Activated naive CD4-positive, alpha-beta T cell treated with anti-CD3 and anti-CD28 coated beads, Interleukin-2, amount 50 U/mL, for 72 hours (primary cell): Measurements from ENCODE around the gene LGALS7. TPM values are rescaled to one million over a fixed set of nuclear protein-coding genes. Genes with fewer than 3 reads are reported as not detected.
"Not testable (repeated sequence)": the region's sequence is repeated elsewhere in the genome, so short reads cannot be mapped to it uniquely, and the experiment has no call there.

ENCODE experiments used
- ATAC-seq, 2 donors: fragments of 150-1000 bp; cut with Tn5 transposase; 2 replicates each; pipeline ENCODE4 v1.10.0; 2021; ENCODE audit warnings: mild to moderate bottlenecking in 2 of 2, moderate library complexity in 2 of 2
- DNase-seq, 2 donors: peaks; one replicate each; pipeline ENCODE4 v3.0.0; 2021 to 2022; ENCODE audit warnings: low spot score in 2 of 2
- H3K27ac Mint-ChIP-seq, 2 donors: one replicate each; pipeline ENCODE4 v1.8.0; 2022; ENCODE audit warnings: mild to moderate bottlenecking in 2 of 2, mixed read lengths in 2 of 2
- H3K36me3 Mint-ChIP-seq, 2 donors: one replicate each; pipeline ENCODE4 v1.8.0; 2022; ENCODE audit warnings: mixed read lengths in 2 of 2
- H3K9me3 Mint-ChIP-seq, 2 donors: one replicate each; pipeline ENCODE4 v1.8.0; 2022; ENCODE audit warnings: mixed read lengths in 2 of 2
- total RNA-seq, 2 donors: library from RNA; stranded (reverse); gene quantifications; one replicate each; pipeline ENCODE4 v1.2.3, GENCODE V29; 2022

LGALS7 gene
- not detected for total RNA-seq

DNA sequence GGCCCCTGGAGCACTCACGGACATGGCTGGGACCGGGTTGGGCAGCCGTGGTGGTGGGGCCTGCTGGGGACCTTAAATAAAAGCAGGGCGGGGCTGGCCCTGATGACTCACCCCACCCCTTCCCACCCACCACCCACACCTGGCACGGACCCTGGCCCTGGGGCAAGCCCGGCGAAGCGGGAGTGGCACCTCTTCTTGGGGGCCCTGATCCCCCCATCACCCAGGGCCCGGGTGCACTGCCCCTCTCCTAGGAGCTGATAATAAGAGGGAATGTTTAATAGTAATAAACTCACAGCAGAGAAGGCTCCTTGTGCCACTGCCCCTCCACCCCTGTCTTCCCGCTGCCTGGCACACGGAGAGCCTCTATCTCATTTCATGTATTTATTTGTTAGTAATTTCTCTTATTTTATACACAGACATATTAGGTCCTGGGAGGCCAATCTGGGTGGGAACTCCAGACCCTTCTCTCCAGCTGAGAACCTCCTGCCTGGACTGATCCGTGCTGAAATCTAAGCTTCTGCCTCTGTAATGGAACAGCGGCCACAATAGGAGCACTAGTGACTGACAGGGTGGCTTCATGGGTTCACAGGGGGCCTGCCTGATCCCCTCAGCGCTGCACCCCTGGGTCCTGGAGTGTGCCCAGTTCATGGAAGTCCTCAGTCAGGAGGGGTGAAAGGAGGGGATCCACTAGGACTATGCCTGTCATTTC lies at the start of gene LGALS7:
TSS of gene LGALS7 (minus strand) at position 49 of the 709 bp plus-strand sequence. CDS start at position 24, 25 bp downstream.
- no peaks in the 10 kb centered on the region for H3K36me3 Mint-ChIP-seq
- no peaks in the 10 kb centered on the region for H3K9me3 Mint-ChIP-seq
- DNase-seq (no peak), ATAC-seq (no peak)
- H3K27ac Mint-ChIP-seq = peak within 1 kb of the TSS in 1 of 2 donors; percentile 22

DNA sequence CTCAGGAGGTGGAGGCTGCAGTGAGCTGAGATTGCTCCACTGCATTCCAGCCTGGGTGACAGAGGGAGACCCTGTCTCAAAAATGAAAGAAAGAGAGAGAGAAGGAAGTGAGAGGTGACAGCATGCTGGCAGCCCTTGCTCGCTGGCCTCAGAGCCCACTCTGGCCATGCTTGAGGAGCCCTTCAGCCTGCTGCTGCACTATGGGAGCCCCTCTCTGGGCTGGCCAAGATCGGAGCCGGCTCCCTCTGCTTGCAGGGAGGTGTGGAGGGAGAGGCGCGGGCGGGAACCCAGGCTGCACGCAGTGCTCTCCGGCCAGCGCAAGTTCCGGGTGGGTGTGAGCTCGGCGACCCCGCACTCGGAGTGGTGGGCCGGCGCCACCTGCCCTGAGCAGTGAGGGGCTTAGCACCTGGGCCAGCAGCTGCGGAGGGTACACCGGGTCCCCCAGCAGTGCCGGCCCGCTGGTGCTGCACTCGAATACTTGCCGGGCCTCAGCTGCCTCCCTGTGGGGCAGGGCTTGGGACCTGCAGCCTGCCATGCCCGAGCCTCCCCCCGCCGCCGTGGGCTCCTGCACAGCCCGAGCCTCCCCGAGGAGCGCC lies 48.0 kb upstream of the LGALS7 start:
- ATAC-seq = not testable (repeated sequence)
- H3K36me3 Mint-ChIP-seq = peaks cover 12 to 18% of the 10 kb centered on the region in 2 donors

DNA sequence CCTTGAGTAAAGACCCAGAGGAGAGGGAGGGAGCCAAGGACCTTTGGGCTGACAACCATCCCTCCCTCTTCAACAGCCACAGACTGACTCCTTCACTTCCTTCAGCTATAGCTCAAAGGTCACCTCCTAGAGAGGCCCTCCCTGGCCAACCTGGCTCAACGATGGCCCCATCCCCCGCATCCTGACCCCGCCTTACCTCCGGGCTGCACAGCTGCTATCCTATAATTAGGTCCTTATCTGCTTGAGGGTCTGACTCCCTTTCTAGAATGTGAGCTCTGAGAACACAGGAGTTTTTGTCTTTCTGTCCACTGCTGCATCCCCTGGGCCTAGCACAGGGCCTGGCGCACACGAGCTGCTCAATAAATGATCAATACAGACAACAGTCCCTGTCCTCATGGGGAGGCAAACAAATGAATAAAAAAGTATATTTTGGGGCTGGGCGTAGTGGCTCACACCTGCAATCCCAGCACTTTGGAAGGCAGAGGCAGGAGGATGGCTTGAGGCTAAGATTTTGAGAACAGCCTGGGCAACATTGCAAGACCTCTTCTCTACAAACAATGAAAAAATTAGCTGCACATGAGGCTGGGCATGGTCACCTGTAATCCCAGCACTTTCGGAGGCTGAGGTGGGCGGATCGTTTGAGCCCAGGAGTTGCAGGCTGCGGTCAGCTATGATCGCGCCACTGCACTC lies 46.1 kb upstream of the LGALS7 start:
- Mint-ChIP-seq H3K27ac (peak overlapping the region; percentile 62 to 64), H3K36me3 (peaks cover 12 to 18% of the 10 kb centered on the region in 2 donors)
- ATAC-seq = no peak

More for the DNA sequence above, 48.0 kb upstream of the LGALS7 start:
- H3K9me3 Mint-ChIP-seq, DNase-seq: not testable (repeated sequence)
- H3K27ac Mint-ChIP-seq = peak overlapping the region in 1 of 2 donors; percentile 17

DNA sequence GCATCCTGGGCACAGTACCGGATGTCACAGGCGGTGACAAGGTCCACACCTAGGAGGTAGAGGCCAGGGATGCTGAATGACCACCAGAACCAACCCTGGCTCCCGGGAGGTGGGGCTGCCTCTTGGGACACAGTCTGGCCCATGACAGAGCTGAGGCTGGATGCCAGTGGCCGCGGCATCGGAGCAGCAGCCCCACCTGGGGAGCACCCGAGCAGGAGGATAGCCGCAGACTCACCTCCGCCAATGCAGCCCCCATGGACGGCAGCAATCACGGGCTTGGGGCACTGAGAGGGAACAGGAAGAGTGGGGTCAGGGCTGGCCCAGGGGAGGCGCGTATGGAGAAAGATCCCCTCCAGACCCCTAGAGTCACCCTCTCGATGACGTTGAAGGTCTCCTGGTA lies 43.8 kb upstream of the LGALS7 start:
- DNase-seq = no peak
- H3K27ac Mint-ChIP-seq = peak overlapping the region in 1 of 2 donors; percentile 17
- ATAC-seq = no peak
- H3K9me3 Mint-ChIP-seq = no peaks in the 10 kb centered on the region
- H3K36me3 Mint-ChIP-seq = peaks cover 0 to 7% of the 10 kb centered on the region in 2 donors

More for the DNA sequence above, 46.1 kb upstream of the LGALS7 start:
- no peaks in the 10 kb centered on the region for H3K9me3 Mint-ChIP-seq
- DNase-seq = no peak

DNA sequence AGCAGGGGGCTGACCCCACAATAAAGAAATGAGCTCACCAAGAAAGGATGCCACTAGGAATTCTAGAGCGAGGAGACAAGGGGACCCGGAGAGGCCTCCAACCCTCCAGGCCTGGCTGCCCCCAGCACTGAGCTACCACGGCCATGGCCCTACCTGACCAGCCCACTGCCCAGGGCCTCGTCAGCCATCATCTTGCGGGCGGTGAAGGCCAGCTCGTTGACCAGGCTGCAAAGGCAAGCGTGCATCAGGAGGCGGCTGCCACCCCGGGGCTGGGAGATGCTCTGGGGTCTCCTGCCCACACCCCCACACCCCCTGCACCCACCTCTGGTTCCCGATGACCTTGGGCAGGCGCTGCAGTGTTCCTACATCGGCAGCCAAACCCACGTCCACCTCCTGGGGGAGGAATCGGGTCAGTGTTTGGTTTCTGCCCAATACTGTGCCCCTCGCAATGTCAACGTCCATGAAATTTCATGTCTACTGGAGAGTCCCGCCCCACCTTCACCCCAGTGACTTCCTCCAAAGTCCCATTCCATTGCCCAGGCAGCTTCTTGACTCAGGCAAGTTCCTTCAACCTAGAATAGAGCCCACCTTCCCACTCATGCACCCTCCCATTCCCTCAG lies 42.9 kb upstream of the LGALS7 start:
- DNase-seq (no peak), ATAC-seq (no peak)
- peaks cover 0 to 7% of the 10 kb centered on the region in 2 donors for H3K36me3 Mint-ChIP-seq
- peak overlapping the region in 1 of 2 donors; percentile 81 for H3K27ac Mint-ChIP-seq
- H3K9me3 Mint-ChIP-seq = no peaks in the 10 kb centered on the region

DNA sequence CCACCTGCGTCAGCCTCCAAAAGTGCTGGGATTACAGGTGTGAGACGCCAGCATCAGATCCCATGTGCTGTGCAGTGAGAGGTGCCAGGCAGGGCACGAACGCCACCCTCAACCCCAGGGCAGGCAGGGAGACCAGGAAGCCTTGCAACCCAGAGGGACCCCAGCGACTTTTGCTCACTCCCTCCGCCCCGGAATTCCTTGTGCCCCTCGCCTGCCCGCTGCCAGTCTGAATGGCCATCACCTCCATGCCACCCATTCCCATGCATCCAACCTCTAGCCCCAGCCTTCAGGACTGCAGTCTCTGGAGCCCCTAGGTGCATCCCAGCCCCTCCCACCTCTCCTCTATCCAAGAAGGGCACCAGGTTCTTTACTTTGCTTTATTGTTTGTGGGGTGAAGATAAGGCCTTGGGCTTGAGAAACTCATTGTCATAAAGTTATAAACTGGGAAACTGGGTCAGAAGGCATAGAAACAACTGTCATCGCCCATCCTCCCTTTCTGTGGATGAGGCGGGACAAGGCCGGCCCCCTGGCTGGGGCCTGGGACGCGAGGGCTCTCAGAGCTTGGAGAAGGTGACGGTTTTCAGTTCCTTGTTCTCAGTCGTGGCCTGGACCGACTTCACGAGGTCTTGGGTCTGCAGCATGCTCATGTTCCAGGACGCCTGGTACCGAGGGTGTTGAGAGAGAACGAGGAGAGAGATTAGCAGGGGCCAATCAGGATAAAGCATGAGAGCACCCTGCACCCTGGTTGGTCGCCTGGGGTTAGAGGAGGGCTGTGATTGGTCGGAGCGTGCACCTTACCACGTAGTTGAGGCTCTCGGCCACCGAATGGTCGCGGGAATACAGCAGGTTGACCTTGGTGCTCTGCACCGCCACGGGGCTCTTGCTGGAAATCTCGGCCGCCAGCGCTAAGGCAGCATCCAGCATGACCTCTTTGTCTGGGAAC lies 42.0 kb upstream of the LGALS7 start:
- H3K9me3 Mint-ChIP-seq = no peaks in the 10 kb centered on the region
- no peak overlapping the region for H3K27ac Mint-ChIP-seq

DNA sequence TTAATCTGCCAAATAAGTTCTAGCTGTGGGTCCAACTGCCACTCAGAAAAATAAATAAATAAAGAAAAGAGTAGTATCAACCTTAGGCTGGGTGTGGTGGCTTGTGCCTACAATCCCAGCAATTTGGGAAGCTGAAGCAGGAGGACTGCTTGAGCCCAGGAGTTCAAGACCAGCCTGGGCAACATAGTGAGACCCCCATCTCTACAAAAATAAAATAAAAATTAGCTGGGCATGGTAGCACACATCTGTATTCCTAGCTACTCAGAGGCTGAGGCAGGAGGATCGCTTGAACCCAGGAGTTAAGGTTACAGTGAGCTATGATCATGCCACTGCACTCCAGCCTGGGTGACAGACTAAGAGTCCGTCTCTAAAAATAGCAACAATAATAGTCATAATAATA lies 40.6 kb upstream of the LGALS7 start:
- H3K9me3 Mint-ChIP-seq, H3K36me3 Mint-ChIP-seq, DNase-seq, ATAC-seq, H3K27ac Mint-ChIP-seq: not testable (repeated sequence)

More for the DNA sequence above, 42.0 kb upstream of the LGALS7 start:
- H3K36me3 Mint-ChIP-seq = no peaks in the 10 kb centered on the region
- ATAC-seq (no peak), DNase-seq (no peak)

DNA sequence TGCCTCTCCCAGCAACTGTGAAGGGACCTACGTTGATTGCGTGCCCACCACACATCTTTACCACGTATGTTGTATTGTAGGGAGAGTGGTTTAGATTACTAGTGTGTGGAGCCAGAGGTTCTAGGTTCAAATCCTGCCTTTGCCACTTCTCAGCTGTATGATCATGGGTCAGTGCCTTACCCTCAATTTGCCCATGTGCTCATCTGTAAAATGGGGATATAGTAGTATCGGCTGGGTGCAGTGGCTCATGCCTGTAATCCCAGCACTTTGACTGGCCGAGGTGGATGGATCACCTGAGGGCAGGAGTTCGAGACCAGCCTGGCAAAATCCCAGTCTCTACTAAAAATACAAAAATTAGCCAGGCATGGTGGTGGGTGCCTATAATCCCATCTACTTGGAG lies 40.0 kb upstream of the LGALS7 start:
- Mint-ChIP-seq H3K36me3 (no peaks in the 10 kb centered on the region), H3K27ac (no peak overlapping the region), H3K9me3 (no peaks in the 10 kb centered on the region)
- DNase-seq (no peak), ATAC-seq (no peak)

DNA sequence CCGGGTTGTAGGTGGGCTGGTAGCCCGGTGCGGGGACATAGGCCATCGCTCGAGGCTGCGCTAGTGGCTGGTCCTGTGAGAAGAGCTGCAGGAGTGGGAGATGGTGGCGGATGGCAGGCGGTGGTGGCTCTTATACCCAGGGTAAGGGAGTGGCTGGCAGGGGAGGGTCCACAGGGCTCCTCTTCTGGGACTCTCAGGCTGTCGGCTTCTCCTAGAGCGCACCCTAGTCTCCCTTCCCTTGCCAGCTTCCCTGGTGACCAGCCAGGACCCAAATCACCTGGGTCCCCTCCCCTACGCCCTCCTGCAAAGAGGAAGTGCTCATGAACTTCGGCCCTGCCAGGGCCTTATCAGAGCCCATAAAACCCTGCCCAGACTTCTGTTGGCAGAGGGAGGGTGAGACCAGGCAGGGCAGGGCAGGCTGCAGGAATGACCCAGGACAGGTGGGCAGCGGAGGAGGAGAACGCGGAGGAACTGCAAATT lies 39.6 kb upstream of the LGALS7 start, which contains the start of gene LGALS4:
TSS of gene LGALS4 (minus strand) at position 105 of the 480 bp plus-strand sequence. CDS start at position 46, 59 bp downstream.
- DNase-seq = no peak
- Mint-ChIP-seq H3K27ac (no peak within 1 kb of the TSS), H3K9me3 (no peaks in the 10 kb centered on the region), H3K36me3 (no peaks in the 10 kb centered on the region)
- ATAC-seq = no peak

DNA sequence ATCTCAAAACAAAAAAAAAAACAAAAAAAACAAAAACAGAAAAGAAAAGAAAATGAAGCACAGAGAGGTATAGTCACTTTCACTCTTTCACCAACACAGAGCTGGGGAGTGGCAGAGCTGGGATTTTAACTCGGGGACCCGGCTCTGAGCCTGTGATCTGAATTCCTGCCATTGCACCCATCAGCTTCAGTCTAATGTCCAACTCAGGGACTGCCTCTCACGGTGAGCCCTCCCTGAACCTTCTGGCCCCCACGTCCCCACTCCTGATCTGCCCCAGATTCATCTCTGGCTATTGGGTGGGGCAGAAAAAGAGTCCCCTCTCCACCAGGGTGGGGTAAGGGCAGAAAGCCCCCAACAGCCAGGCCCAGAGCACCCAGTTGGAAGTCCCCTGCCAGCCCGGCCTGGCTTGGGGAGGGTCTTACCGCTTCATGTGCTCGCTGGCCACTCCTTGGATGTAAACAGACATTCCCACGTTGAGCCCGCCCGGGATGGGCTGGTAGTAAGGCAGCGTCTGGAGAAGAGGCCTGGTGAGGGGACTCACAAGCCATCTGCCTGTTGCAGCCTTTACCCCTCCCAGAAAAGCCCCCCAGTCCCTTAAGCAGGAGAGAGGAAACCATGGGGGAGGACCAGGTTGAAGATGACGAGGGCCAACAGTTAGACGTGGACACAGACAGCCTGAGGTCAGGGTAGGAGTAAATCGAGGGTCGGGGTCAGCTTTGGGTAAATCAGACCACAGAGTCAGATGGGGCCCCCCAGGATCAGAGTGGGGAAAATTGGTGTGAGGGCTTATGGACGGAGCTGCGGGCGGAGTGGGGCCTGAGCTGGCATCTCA lies 38.9 kb upstream of the LGALS7 start:
- ATAC-seq (no peak), DNase-seq (no peak)
- no peak overlapping the region for H3K27ac Mint-ChIP-seq
- H3K9me3 Mint-ChIP-seq = no peaks in the 10 kb centered on the region
- no peaks in the 10 kb centered on the region for H3K36me3 Mint-ChIP-seq

DNA sequence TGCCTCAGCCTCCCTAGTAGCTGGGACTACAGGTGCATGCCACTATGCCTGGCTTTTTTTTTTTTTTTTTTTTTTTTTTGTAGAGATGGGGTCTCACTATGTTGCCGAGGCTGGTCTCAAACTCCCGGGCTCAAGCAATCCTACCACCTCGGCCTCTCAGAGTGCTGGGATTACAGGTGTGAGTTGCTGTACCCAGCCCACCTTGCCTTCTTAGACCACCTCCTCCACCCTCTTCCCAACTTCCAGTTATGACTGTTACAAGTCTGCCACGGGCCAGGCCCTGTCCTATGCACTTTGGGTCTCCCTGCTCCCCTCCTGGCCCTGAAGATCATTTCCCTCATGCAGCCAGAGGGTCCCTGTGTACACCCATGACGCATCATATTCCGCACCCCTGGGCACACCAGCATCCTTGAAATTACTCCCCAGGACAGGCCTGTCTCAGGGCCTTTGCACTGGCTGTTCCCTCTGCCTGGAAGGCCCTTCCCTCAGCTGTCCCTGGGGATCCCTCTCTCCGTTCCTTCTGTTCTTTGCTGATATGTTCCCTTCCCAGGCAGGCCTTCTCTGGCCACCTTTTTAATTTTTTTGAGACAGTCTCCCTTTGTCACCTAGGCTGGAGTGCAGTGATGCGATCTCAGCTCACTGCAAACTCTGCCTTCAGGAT lies 36.4 kb upstream of the LGALS7 start:
- ATAC-seq = no peak
- no peaks in the 10 kb centered on the region for H3K36me3 Mint-ChIP-seq
- no peak for DNase-seq
- no peaks in the 10 kb centered on the region for H3K9me3 Mint-ChIP-seq
- no peak overlapping the region for H3K27ac Mint-ChIP-seq

DNA sequence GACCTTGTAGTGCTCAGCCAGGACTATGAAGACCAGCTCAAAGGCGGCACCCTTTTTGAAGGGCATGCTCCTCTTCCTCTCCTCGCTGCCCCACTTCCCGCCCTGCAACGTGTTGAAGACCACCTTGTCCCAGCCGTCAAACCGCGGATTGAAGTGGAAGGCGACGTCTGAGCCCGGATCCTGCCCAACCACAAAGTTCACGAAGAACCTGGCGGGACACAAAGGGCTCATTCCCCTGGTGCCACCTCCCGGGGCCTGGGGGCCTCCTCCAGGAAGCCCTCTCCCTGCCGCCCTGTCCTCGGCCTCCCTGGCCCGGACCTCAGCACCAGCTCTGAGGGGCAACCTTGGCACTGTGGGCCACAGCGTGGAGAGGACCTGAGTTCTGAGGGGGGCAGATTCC lies 35.4 kb upstream of the LGALS7 start:
- Mint-ChIP-seq H3K27ac (no peak overlapping the region), H3K9me3 (no peaks in the 10 kb centered on the region), H3K36me3 (no peaks in the 10 kb centered on the region)
- DNase-seq = no peak
- ATAC-seq = no peak

DNA sequence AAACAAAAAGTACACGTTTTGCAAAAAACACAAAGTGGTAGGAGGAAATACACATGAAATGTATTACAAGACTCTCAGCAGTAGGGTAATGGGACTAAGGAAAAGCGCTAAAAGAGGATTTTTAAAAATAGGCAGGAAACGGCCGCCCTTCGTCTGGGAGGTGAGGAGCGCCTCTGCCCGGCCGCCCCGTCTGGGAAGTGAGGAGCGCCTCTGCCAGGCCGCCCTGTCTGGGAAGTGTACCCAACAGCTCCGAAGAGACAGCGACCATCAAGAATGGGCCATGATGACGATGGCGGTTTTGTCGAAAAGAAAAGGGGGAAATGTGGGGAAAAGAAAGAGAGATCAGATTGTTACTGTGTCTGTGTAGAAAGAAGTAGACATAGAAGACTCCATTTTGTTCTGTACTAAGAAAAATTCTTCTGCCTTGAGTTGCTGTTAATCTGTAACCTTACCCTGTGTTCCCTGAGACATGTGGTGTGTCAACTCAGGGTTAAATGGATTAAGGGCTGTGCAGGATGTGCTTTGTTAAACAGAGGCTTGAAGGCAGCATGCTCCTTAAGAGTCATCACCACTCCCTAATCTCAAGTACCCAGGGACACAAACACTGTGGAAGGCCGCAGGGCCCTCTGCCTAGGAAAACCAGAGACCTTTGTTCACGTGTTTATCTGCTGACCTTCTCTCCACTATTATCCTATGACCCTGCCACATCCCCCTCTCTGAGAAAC lies 34.2 kb upstream of the LGALS7 start:
- not testable (repeated sequence) for H3K9me3 Mint-ChIP-seq, DNase-seq, ATAC-seq, H3K27ac Mint-ChIP-seq, H3K36me3 Mint-ChIP-seq

DNA sequence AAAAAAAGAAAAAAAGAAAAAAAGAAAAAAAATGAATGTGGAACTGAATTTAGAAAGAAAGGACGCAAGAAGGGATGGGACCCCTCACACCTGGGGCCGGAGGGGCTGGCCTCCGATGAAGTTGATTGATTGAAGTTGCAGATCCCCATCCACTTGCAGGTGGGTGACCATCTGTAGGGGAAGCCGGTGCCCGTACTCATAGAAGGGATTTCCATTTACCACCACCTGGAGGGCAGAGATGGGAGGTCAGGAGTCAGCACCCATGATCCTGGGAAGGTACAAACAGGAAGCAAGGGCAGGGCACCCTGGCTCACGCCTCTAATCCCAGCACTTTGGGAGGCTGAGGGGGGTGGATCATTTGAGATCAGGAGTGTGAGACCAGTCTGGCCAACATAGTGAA lies 33.1 kb upstream of the LGALS7 start:
- ATAC-seq (no peak), DNase-seq (no peak)
- Mint-ChIP-seq H3K27ac (no peak overlapping the region), H3K9me3 (no peaks in the 10 kb centered on the region), H3K36me3 (no peaks in the 10 kb centered on the region)
